Stimulated activated CD8-positive, alpha-beta memory T cell treated with anti-CD3 and anti-CD28 coated beads, Interleukin-7, amount 100 ng/mL, for 24 hours (primary cell): ENCODE data around the gene SVIL.
"Not testable (repeated sequence)": the region's sequence is repeated elsewhere in the genome, so short reads cannot be mapped to it uniquely, and the experiment has no call there.

ENCODE experiments used
- DNase-seq: peaks from one replicate; pipeline ENCODE4 v3.0.0-alpha.2; 2020; ENCODE audit warnings: low read depth

SVIL gene

DNA sequence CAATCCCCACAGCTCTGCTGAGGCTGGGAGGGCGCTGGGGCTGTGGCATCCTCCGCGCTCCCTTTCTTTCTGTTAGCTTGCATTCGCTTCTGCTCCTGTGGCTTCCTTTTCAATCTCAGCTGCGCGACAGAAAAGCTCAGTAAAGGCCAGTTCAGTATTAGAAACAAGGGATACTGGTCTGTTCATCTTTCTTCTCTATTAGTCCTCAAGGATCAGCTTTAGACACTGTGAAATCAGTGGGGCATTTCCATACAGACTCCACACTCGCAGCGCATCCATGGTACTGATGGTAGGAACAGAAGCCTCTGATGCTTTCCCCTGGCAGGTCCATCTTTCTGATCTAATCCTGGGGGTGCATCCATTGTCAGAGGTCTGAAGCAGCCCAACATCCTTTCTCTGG is 182.2 kb downstream of the SVIL start:
- no peak for DNase-seq

DNA sequence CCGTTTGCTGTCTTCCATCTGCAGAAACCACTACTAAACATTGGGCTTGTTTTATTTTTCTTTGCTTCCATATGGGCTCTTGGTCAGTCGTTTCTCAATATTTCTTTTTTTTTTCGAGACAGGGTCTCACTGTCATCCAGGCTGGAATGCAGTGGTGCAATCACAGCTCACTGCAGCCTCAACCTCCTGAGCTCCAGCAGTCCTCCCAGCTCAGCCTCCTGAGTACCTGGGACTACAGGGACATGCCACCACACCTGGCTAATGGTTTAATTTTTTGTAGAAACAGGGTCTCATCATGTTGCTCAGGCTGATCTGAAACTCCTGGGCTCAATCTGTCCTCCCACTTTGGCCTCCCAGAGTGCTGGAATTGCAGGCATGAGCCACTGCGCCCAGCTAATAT is 182.8 kb downstream of the SVIL start:
- DNase-seq, result no peak

DNA sequence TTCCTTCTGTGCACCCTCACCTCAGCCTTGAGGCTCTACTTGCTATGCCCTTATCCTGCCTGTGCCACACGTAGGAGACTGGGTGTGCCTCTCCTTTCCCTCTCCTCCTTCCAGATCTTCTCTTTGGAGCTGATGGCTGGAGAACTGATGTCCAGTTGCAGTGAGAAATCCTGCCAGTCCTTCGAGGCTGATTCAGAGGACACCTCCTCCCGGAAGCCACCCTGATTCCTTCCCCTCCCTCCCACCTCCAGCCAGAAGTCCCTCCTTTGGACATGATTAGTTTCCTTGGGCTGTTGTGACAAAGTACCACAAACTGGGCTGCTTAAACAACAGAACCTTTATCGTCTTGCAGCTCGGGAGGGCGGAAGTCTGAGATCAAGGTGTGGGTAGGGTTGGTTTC is 184.4 kb downstream of the SVIL start:
- no peak for DNase-seq

DNA sequence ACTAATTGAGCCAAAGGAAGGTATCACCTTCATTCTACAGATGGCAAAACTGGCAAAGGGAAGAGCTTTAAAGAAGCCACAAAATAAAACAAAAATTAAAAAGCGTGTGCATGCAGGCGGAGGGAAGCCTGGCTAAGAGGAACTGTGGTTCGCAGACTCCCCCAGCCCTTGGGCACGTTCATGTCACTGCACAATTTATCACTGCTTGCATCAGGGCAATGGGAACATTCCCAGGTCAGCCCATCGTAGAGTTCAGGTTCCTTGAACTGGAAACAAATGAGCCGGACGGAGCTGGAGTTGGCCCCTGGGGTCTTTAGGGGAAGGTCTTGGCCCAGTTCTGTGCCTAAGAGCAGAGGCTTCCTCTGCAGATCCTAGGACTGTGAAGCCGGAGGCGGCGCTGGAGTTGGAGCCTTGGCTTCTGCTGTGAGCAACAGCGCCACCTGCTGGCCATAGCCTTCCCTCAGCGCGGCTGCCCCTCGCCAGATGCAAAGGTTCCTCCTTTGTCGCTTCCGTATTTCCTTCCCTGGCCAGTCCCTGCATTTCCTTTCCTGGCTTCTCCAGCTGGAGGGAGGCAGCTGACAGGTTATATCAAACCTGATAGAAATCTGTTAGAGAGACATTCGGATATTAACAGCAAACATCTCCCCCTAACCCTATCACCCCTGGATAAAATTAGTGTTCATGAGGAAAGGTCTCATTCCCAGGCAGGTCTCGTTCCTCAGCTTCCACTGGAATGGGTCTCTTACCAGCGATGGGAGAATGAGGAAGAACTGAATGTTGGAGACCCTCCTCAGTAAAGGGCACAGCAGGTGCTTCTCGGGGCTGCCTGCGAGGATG is 185.8 kb downstream of the SVIL start:
- peak; percentile 61 for DNase-seq

DNA sequence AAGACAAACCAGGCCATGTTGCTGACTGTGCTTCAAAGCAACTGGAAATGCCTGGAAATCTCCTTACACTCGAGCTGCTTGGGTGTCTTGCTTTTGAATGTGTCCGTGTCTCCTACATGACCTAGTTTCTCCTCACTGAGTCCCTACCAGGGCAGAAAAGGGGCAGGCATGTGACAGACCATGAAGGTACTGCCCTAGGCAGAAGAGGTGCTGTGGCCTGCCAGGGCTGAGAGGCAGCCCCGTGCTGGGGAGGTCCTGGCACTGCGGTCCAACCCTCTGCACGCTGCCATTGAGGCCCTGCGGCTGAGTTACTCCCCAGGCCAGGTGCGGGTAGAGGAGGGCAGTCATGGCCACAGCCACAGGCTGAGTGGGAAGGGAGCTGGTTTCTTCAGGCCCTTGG is 186.6 kb downstream of the SVIL start:
- DNase-seq, result no peak

DNA sequence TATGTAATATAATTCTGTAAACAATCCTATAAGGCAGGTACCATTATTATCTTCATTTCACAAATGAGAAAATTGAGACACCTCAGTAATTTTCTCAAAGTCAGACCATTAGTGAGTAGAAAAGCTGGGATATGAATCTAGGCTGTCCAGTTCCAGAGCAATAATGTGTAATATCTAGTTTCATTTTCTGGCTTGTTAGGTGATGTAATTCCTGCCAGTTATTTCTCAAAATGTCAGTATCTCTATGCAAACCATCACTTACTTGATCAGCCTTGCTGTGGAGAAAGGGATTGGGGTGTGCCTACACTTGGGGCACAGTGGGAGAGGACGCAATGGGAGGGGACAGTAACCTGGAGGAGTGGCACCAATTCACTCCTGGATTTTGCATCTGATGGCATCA is 188.4 kb downstream of the SVIL start:
- no peak for DNase-seq

DNA sequence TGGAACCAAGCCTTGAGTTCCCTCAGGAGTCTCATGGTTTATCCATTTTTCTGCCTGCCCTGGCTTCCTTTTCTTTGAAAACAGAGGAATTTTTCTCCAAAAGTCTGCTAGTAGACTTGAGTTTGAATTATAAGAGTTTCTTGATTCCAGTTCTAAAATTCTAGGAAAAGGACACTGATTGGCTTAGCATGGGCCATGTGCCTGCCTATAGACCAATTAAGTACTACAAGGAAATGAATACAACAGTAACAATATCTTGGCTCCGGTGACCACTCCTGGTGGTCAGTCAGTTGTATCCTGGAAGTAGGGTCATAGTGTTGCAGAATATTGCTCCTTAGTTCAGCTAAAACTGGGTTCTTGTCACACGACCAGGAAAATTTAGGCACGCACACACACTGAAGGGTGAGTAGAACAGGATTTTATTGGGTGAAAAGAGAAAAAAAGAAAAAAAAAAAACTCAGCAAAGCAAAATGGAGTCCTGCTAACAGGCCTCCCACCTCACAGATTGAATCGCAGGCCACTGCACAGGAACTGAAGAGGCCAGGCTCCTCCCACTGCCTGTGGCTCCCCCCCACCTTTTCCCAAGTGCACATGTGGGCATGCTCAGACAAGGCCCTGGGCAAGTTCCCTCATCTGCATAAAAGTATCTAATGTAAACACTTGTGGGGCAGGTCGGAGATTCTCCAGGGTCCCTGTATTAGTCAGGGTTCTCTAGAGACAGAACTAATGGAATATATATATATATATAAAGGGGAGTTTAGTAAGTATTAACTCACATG is 190.8 kb downstream of the SVIL start:
- DNase-seq, result no peak

DNA sequence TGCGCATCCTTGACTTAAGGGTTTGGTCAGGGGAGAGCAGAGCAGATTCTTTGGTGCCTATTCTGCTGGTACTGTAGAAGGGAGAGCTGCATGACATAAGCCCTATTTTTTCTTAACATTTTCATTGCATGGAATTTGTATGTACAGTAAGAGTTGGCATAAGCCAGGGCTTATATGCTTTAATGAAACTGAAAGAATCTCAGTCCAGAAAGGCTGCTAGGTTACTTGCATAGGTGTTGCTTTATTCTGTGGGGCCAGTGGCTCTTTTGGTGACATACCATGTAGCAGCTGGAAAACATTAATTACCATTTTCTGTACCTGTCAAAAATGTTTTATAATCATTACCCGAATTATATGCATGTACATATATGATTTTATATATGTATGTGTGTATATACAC is 193.8 kb downstream of the SVIL start:
- DNase-seq, result no peak

DNA sequence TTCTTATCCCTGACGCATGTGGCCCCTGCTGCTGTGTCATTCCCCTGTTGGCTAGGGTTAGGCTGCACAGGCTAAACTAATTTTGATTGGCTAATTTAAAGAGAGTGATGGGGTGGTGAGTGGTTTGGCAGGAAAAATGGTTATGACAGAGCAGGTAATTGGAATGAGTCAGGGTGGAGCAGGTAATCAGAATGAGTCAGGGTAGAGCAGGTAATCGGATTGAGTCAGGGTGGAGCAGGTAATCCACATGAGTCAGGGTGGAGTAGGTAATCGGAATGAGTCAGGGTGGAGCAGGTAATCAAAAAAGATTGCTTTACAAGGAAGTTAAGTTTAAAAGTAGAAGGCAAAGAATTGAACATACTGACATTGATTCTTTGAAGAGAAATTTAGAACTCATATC is 195.8 kb downstream of the SVIL start:
- not testable (repeated sequence) for DNase-seq

DNA sequence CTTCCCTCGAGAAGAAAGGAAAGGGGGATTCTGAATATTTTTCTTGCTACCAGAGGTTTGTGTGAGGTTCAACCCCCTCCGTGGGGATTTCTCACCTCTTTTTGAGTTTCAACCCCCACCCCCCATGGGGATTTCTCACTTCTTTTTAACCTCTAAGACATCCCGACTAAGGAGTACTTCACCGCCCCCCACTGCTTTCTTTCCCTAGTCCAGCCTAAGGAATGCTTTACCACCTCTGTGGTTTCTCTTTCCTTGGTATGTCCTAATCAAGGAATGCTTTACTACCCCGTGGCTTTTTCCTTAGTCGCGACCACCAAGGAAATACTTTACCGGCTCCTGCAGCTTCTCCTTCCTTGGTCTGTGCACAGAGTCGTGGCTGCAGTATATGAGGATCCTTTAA is 196.5 kb downstream of the SVIL start:
- DNase-seq, result no peak

DNA sequence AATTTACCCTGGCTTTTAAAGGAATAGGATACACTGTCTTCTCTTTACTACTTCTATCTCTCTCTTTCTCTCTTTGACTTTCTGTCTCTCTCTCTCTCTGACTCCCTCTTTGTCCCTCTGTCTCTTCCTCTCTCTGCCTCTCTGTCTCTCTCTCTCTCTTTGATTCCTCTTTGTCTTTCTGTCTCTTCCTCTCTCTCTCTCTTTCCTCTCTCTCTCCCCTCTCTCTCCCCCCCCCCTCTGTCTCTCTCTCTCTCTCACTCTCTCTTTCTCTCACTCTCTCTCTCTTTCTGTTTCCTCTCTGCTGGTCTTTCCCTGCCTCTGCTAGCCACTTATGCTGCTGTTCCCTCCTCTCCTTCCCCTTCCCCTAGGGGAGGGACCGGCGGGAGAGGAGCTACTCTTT is 196.9 kb downstream of the SVIL start:
- DNase-seq, result no peak

DNA sequence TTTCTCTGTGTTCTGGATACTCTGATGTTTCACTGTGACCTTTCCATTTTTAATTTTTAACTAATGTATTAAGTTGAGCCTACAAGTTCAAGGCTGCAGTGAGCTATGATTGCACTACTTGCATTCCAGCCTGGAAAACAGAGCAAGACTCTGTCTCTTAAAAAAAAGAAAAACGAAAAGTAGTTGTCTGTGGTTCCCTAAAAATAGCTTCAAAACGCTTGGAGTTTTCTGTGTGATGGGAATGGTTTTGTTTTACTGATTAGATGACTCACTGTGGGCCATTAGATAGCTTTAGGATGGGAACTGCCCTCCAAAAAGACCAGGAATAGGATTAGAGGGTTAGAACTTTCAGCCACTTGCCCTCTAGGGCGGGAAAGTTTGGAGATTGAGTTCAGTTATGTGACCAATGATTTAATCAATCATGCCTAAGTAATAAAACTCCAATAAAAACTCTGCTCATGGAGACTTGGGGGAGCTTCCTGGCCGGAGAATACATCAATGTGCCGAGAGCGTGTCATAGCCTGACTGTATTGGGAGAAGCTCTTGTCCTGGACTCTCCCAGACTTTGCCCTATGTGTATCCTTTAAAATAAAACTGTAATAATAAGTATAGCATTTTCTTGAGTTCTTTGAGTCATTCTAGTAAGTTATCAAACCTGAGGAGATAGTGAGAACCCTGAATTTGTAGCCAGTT is 198.8 kb downstream of the SVIL start:
- DNase-seq, result no peak

DNA sequence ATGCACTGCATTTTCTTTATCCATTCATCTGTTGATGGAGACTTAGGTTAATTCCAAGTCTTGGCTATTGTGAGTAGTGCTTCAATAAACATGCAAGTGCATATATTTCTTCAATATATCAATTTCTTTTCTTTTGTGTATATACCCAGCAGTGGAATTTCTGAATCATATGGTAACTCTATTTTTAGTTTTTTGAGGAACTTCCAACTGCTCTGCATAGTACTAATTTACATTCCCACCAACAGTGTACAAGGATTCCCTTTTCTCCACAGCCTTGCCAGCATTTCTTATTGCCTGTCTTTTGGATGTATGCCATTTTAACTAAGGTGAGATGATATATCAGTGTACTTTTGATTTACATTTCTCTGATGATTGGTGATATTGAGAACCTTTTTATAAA is 200.7 kb downstream of the SVIL start:
- no peak for DNase-seq

DNA sequence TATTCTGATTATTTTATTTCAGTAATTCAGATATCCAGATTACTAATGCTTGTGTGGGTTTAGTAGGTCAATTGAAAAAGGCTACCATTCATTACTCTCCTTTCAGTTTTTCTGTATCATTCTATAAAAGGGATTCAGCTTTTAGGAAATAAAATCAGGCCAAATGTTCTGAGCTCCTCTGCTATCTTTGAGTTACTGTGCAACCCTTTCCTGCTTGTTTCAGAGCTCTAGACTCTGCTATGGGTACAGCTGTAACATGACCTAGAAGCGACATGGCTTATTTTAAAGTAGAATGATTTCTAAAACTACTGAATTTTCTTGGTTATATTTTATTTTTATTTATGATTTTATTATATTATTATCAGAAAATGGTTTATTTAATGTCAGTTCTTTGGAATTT is 203.1 kb downstream of the SVIL start:
- no peak for DNase-seq

DNA sequence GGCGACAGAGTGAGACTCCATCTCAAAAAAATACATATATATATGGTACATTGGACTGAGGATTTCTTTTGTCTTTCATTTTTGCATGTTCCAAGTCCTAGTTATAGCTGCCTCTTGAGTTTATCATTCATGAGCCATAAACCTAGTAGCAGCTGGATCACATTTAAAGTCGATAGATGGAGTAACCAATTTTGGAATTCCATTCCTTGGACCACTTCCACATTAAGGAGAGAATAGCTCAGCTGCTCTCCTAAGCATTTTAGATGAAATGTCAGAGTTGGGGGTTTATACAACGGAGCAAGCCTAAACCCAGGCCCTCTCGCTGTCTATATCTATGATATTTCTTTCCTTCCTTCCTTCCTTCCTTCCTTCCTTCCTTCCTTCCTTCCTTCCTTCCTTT is 204.7 kb downstream of the SVIL start:
- no peak for DNase-seq

DNA sequence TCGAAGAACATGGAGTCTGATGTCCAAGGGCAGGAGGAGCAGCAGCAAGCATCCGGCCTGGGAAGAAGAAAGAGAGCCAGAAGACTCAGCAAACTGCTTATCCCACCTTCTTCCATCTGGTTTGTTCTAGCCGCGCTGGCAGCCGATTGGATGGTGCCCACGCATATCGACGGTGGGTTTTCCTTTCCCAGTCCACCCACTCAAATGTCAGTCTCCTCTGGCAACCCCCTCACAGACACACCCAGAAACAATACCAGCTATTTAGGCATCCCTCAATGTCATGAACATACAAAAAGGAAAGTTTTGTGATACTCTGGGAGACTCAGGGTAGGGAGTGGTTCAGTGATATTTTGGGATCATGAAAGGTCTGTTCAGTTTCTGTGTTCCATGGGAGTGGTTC is 206.3 kb downstream of the SVIL start:
- DNase-seq, result no peak

DNA sequence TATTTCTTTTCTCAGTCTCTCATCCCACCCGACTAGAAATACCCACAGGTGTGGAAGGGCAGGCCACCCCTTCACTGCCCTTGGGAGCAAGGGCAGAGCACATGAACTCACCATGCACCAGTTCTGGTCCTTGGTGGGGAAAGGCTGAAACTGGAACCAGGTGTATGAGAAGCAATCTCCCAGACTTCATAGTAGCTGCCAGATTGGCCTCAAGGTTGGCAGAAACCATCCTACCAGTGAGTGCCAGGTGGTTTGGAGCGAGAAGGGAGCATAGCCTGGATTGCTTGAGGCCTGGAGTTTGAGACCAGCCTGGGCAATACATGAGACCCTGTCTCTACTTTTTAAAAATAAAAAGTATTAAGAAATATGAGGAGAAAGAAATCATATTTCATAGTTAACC is 207.1 kb downstream of the SVIL start:
- no peak for DNase-seq

DNA sequence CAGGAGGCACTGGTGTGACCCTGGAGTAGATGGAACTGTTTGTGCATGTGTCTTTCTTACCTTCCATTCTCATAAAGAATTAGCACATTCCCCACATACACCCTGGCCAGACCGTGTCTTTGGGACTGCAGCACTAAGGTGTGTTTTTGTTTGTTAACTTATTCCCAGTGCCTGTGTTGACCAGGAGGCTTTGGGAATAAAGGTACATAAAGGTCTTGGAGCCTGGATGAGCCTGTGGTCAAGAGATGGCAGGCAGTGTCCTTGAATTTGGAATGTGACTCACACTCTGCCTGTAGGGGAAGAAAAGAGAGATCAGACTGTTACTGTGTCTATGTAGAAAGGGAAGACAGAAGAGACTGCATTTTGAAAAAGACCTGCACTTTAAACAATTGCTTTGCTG is 208.4 kb downstream of the SVIL start:
- no peak for DNase-seq

DNA sequence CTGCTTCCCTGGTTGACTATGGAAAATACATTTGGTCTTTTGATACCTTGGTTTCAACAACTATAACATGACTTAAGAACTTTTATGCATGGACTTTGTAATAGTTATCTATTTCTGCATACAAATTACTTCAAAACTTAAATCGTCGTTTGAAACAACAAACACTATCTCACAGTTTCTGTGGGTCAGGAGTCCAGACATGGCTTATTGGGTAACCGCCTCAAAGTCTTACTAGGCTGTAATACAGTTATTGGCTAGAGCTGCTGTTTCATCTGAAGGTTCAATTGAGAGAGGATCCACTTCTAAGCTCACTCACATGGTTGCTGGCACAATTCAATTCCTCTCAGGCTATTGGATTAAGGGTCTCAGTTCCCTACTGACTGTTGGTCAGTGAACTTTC is 210.8 kb downstream of the SVIL start:
- DNase-seq, result no peak

DNA sequence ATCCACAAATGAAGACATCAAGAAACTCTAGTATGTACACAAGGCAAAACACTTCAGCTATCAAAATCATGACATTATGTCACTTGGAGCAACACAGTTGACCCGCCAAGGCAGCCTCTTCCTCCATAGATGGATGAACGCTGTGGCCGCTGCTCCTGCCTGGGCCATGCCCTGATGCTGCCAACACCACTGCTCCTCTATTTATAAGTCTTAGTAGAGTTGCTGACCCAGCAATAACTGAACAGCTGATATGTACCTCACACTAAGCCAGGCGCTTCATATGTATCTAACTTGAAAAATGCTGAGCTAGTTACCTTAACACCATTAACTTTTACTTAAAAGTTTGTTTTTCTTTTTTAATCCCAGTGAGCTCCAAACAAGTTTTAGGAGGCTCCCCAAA is 214.0 kb downstream of the SVIL start:
- DNase-seq, result no peak

DNA sequence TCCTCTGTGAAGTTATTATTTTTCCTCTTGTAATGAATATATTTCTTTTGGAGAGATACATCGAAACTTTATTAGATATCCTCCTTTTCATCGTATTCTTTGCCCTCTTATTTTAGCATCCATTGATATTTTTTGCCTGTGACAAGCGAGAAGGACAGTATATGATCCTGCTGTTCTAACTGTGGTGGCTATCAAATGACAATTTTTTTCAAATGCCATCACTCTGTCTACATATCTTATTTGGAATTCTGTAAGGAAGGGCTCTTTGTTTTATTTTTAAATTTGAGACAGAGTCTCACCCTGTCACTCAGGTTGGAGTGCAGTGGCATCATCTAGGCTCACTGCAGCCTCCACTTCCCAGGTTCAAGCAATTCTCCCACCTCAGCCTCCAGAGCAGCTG is 217.4 kb downstream of the SVIL start:
- no peak for DNase-seq

DNA sequence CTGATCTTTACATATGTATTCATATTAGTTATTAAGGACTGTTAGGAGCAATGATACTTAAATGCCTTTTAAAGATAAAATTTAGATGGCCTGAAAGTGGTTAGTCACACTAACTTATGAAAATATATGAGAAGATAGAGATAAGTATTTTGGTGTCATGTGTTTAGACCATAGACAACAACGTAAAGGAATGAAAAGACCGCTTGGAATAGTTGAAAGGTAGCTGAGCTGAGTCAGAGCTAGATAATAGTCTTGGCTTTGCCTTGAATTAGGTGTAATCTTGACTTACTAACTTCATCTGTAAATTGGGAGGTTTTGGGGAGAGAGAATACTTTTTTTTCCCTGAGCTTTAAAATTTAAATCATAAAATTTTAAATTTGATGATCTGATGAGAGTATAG is 218.9 kb downstream of the SVIL start:
- DNase-seq, result no peak

DNA sequence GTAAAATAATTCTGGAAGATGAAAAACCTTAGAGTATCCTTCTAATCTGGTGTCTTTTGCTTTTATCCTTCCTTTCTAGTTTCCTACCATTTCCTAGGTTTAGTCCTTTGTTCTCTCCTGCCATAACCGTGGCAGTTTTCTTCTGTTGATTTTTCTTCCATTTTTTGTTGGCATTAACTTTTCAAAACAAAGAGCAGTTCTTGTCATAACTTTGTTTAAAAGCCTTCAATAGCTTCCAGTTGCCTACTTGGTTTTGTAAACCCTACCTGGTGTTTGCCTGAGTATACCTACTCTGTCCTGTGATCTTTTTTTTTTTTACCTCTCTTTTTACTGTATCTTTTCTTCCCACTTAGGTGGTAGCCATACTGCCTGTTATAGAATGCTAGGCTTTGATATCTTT is 220.3 kb downstream of the SVIL start:
- no peak for DNase-seq
